Activated T-cell treated with anti-CD3 and anti-CD28 coated beads, Interleukin-2, amount 50 U/mL, for 24 hours (primary cell): ENCODE measurements around the gene IQCF5.

ENCODE experiments used
- DNase-seq: peaks from one replicate; pipeline ENCODE4 v3.0.0-alpha.2; 2020
- H3K27ac Mint-ChIP-seq: 2 replicates; pipeline ENCODE4 v1.8.0; 2020; ENCODE audit warnings: mild to moderate bottlenecking, mixed read lengths
- H3K27me3 Mint-ChIP-seq: 2 replicates; pipeline ENCODE4 v1.8.0; 2020; ENCODE audit warnings: mixed read lengths
- H3K36me3 Mint-ChIP-seq: 2 replicates; pipeline ENCODE4 v1.8.0; 2020; ENCODE audit warnings: low read depth, mixed read lengths
- H3K4me1 Mint-ChIP-seq: 2 replicates; pipeline ENCODE4 v1.8.0; 2020; ENCODE audit warnings: low read depth, mixed read lengths
- H3K4me3 Mint-ChIP-seq: 2 replicates; pipeline ENCODE4 v1.8.0; 2020; ENCODE audit warnings: mild to moderate bottlenecking, moderate library complexity, mixed read lengths
- H3K9me3 Mint-ChIP-seq: 2 replicates; pipeline ENCODE4 v1.8.0; 2020; ENCODE audit warnings: mixed read lengths

The IQCF5 gene

GRCh38 chr3:51830345-51830744 is 45.1 kb downstream of the IQCF5 start:
- no peak overlapping the region for H3K27ac Mint-ChIP-seq
- peaks cover 22% of the 10 kb centered on the region for H3K9me3 Mint-ChIP-seq
- no peaks in the 10 kb centered on the region for H3K4me1 Mint-ChIP-seq
- H3K36me3 Mint-ChIP-seq = no peaks in the 10 kb centered on the region
- H3K27me3 Mint-ChIP-seq = peaks cover 12% of the 10 kb centered on the region
- DNase-seq = no peak
- H3K4me3 Mint-ChIP-seq = no peak overlapping the region

DNA sequence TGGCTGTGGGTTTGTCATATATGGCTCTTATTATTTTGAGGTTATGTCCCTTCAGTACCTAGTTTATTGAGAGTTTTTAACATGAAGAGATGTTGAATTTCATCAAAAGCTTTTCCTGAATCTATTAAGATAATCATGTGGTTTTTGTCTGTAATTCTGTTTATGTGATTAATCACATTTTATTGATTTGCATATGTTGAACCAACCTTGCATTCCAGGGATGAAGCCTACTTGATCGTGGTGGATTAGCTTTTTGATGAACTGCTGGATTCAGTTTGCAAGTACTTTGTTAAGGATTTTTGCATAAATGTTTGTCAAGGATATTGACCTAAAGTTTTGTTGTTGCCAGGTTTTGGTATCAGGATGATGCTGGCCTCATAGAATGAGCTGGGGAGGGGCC is 47.1 kb downstream of the IQCF5 start:
- Mint-ChIP-seq H3K27me3 (peaks cover 6% of the 10 kb centered on the region), H3K36me3 (no peaks in the 10 kb centered on the region), H3K27ac (no peak overlapping the region), H3K4me1 (peaks cover 2% of the 10 kb centered on the region), H3K4me3 (no peak overlapping the region), H3K9me3 (peaks cover 19% of the 10 kb centered on the region)
- DNase-seq = no peak
